TTC549 (cell line): ENCODE measurements around the gene MAP4K1.

Source experiments
- FAIRE-seq: peaks from 2 replicates; lab custom pipeline; 2012; peaks lifted over from hg19 to GRCh38; lab: Jason Lieb, UNC

The MAP4K1 gene

DNA sequence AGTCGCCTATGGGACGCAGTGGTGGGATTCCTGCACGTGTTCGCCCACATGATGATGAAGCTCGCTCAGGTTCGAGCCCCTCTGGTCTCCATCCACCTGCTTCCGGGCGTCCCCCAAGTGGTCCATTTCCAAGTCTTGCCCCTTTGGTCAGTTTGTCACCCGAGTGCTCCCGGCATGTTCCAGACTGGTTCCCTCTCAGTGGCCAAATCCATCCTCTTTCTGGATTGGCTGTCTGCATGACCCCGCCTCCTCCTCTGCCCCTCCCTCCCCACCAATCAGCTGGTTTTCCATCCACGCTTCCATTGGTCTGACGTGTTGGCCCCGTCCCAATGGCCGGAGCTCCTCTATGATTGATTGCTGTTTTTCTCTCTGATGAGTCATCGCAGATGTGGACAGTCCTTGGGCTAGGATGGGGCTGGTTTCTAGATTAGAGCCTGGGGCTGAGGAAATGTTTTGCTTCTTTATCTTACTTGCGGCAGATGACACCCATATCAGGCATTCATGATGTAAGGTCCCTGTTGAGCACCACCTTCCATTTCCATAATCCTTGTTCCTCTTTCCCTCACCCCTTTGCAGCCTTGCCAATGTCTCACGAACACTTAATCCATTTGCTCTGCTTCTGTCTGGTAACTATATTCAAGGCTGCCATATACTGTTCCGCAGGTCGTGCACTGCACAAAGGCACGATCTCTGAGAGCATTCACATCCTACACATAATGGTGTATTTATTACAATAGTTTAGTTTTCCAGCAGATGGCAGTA, 73.8 kb downstream of the MAP4K1 start:
- peak; percentile 91 for FAIRE-seq

GRCh38 chr19:38543286-38543806, 74.4 kb downstream of the MAP4K1 start:
- no peak for FAIRE-seq

GRCh38 chr19:38542040-38542439, 75.7 kb downstream of the MAP4K1 start:
- no peak for FAIRE-seq

DNA sequence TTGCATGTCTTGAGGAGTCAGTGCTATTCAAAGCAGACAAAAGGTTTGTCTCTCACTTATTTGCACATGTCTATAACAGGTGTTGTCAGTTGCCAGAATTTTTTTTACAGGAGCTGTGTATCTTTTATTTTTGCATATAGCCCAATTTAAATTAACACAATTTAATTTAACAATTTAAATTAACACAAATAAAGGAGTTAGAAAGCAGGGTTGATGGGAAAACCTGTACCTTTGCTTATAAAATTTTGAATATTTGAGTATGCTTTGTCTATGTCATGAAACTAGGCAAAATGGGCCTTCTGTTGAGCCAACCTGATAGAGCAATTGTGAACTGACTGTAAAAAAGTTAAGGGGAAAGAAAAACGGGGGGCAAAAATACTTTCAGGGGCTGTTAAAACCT, 78.0 kb downstream of the MAP4K1 start:
- FAIRE-seq: no peak

DNA sequence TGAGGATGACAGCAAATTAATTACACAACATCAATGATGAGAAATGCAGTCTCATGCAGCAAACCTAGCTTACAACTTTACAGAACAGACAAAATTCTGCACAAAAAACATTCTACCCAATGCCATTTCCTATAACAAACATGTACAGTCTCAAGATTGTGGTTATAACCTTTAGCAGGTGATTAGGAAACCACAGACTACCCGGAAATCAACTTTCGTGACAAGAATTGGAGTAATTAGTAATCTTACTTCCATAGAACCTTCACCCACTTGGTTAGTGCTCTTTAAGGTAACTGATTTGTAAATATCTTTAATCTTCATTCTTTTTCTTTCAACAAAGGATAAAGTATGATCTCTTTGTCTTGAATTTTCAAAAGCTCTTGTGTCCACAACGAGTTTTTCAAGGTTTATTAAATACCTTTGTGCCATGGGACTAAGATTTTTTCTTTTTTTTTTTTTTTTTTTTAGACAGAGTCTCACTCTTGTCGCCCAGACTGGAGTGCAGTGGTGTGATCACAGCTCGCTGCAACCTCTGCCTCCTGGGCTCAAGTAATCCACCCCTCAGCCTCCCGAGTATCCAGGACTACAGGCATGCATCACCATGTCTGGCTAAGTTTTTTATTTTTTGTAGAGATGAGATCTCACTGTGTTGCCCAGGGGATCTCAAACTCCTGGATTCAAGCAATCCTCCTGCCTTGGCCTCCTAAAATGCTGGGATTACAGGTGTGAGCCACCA, 78.8 kb downstream of the MAP4K1 start:
- no peak for FAIRE-seq

DNA sequence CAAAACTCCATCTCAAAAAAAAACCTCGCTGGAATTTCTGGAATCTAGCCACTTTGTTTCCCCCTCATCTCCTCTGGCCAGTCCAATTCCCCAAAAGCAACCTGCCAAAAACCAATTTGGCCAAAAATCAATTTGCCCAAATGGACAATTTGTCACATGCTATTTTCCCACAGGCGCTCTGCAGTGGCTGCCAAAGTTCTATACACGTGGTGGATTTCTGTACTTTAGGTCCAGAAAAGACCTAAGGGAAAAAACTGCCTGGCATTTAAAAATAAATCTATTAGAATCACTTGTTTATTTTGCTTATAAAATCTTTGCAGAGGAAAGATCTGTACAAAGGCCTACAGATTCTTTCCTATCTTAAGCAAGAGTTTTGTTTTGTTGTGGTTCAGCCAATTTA, 79.4 kb downstream of the MAP4K1 start:
- FAIRE-seq: no peak
